Measurements from ENCODE around the gene EXOSC5. TPM values are rescaled to one million over a fixed set of nuclear protein-coding genes. Genes with fewer than 3 reads are reported as not detected.
"Not testable (repeated sequence)": the region's sequence is repeated elsewhere in the genome, so short reads cannot be mapped to it uniquely, and the experiment has no call there.

EXOSC5 gene
- total RNA-seq, 1 experiment from 2014 or later = 36.7 TPM

GRCh38 chr19:41350735-41351338, 46.3 kb downstream of the EXOSC5 start:
- no peak for DNase-seq (ENCODE audit: low spot score)

- DNase-seq (ENCODE audit: low spot score) = not testable (repeated sequence)
Measured at GRCh38 chr19:41346916-41347315, 50.2 kb downstream of the EXOSC5 start.

GRCh38 chr19:41344162-41344561, 53.0 kb downstream of the EXOSC5 start:
- DNase-seq (ENCODE audit: low spot score) = no peak

GRCh38 chr19:41341669-41342490, 55.3 kb downstream of the EXOSC5 start:
- DNase-seq (ENCODE audit: low spot score) = no peak

- peak; percentile 94 for DNase-seq (ENCODE audit: low spot score)
Measured at GRCh38 chr19:41339936-41340335, 57.2 kb downstream of the EXOSC5 start.

Other genes starting within 250 kb of the EXOSC5 start
- gene CYP2S1, start 204.1 kb downstream of the EXOSC5 start, total RNA-seq (2014; rRNA removed; shearing (Covaris generic)) = 1.4 and 9.2 TPM in 2 replicates
- 418 and 457 TPM in 2 replicates for gene AXL, start 178.1 kb downstream of the EXOSC5 start, total RNA-seq (2014; rRNA removed; shearing (Covaris generic))
- 168 and 204 TPM in 2 replicates for gene HNRNPUL1, start 133.0 kb downstream of the EXOSC5 start, total RNA-seq (2014; rRNA removed; shearing (Covaris generic))
- gene CCDC97, start 87.2 kb downstream of the EXOSC5 start, total RNA-seq (2014; rRNA removed; shearing (Covaris generic)) = 8.3 and 8.9 TPM in 2 replicates
- gene TGFB1, start 43.4 kb downstream of the EXOSC5 start, total RNA-seq (2014; rRNA removed; shearing (Covaris generic)) = 13.6 and 18.3 TPM in 2 replicates
- 4.5 and 13.5 TPM in 2 replicates for gene B9D2, start 33.2 kb downstream of the EXOSC5 start, total RNA-seq (2014; rRNA removed; shearing (Covaris generic))
- 0.98 and 2.1 TPM in 2 replicates for gene TMEM91, start 20.8 kb downstream of the EXOSC5 start, total RNA-seq (2014; rRNA removed; shearing (Covaris generic))
- gene BCKDHA, start 459 bp upstream of the EXOSC5 start, total RNA-seq (2014; rRNA removed; shearing (Covaris generic)) = 34.9 and 45.9 TPM in 2 replicates
- 1.4 and 2.6 TPM in 2 replicates for gene B3GNT8, start 30.0 kb upstream of the EXOSC5 start, total RNA-seq (2014; rRNA removed; shearing (Covaris generic))
- 56.3 and 66.1 TPM in 2 replicates for gene DMAC2, start 42.6 kb upstream of the EXOSC5 start, total RNA-seq (2014; rRNA removed; shearing (Covaris generic))
- gene ERICH4, start 45.8 kb upstream of the EXOSC5 start, total RNA-seq (2014; rRNA removed; shearing (Covaris generic)) = not detected in 2 replicates
- not detected in 2 replicates for gene CEACAM21, start 178.8 kb upstream of the EXOSC5 start, total RNA-seq (2014; rRNA removed; shearing (Covaris generic))
- gene CEACAM4, start 229.7 kb upstream of the EXOSC5 start, total RNA-seq (2014; rRNA removed; shearing (Covaris generic)) = not detected in 2 replicates